Measurements from ENCODE around the gene UBE2H.

The UBE2H gene

GRCh38 chr7:129884495-129884894 lies 68.3 kb downstream of the UBE2H start:
- DNase-seq (ENCODE audit: extremely low spot score), result no peak
- ChIA-PET POLR2A (no interaction called here), CTCF (no interaction called here)
- TF ChIP-seq LEF1 (IDR thresholded peaks at IDR 0.05; ENCODE audit: borderline replicate concordance) (no peak), ELF4 (IDR thresholded peaks at IDR 0.05) (no peak), SUZ12 (IDR thresholded peaks at IDR 0.05) (no peak), ARNT (IDR thresholded peaks at IDR 0.05) (no peak), FOXM1 (IDR thresholded peaks at IDR 0.05; ENCODE audit: borderline replicate concordance) (no peak), BHLHE40 (IDR thresholded peaks at IDR 0.05; ENCODE audit: borderline replicate concordance) (no peak), FOXA1 (IDR thresholded peaks at IDR 0.05) (no peak), SP1 (IDR thresholded peaks at IDR 0.05) (no peak), ZNF384 (IDR thresholded peaks at IDR 0.05) (no peak), TARDBP (IDR thresholded peaks at IDR 0.05) (no peak), PKNOX1 (IDR thresholded peaks at IDR 0.05) (no peak), L3MBTL2 (conservative IDR thresholded peaks at IDR 0.05) (no peak), HDGF (IDR thresholded peaks at IDR 0.05; ENCODE audit: borderline replicate concordance) (no peak), CTBP1 (IDR thresholded peaks at IDR 0.05; ENCODE audit: borderline replicate concordance) (no peak), NFRKB (IDR thresholded peaks at IDR 0.05) (no peak), FOXK2 (IDR thresholded peaks at IDR 0.05) (no peak)

GRCh38 chr7:129883151-129883550 lies 69.6 kb downstream of the UBE2H start:
- ChIA-PET CTCF (no interaction called here), POLR2A (no interaction called here)
- TF ChIP-seq ELF4 (IDR thresholded peaks at IDR 0.05), result no peak
- TF ChIP-seq PKNOX1 (IDR thresholded peaks at IDR 0.05), result no peak
- TF ChIP-seq NFRKB (IDR thresholded peaks at IDR 0.05), result no peak
- TF ChIP-seq L3MBTL2 (conservative IDR thresholded peaks at IDR 0.05), result no peak
- TF ChIP-seq BHLHE40 (IDR thresholded peaks at IDR 0.05; ENCODE audit: borderline replicate concordance), result no peak
- no peak for TF ChIP-seq HDGF (IDR thresholded peaks at IDR 0.05; ENCODE audit: borderline replicate concordance)
- no peak for TF ChIP-seq CTBP1 (IDR thresholded peaks at IDR 0.05; ENCODE audit: borderline replicate concordance)
- TF ChIP-seq FOXM1 (IDR thresholded peaks at IDR 0.05; ENCODE audit: borderline replicate concordance), result no peak
- no peak for TF ChIP-seq FOXA1 (IDR thresholded peaks at IDR 0.05)
- TF ChIP-seq SUZ12 (IDR thresholded peaks at IDR 0.05), result no peak
- no peak for TF ChIP-seq FOXK2 (IDR thresholded peaks at IDR 0.05)
- TF ChIP-seq ZNF384 (IDR thresholded peaks at IDR 0.05), result no peak
- TF ChIP-seq TARDBP (IDR thresholded peaks at IDR 0.05), result no peak
- TF ChIP-seq ARNT (IDR thresholded peaks at IDR 0.05), result no peak
- no peak for TF ChIP-seq SP1 (IDR thresholded peaks at IDR 0.05)
- DNase-seq (ENCODE audit: extremely low spot score), result no peak

GRCh38 chr7:129882531-129882930 lies 70.2 kb downstream of the UBE2H start:
- ChIA-PET POLR2A (no interaction called here), CTCF (no interaction called here)
- DNase-seq (ENCODE audit: extremely low spot score), result no peak
- TF ChIP-seq SUZ12 (IDR thresholded peaks at IDR 0.05), result no peak
- no peak for TF ChIP-seq HDGF (IDR thresholded peaks at IDR 0.05; ENCODE audit: borderline replicate concordance)
- TF ChIP-seq ELF4 (IDR thresholded peaks at IDR 0.05), result no peak
- TF ChIP-seq FOXA1 (IDR thresholded peaks at IDR 0.05), result no peak
- no peak for TF ChIP-seq FOXM1 (IDR thresholded peaks at IDR 0.05; ENCODE audit: borderline replicate concordance)

GRCh38 chr7:129877146-129877792 lies 75.5 kb downstream of the UBE2H start:
- ChIA-PET POLR2A (no interaction called here), CTCF (no interaction called here)
- TF ChIP-seq ELF4 (IDR thresholded peaks at IDR 0.05) (no peak), BHLHE40 (IDR thresholded peaks at IDR 0.05; ENCODE audit: borderline replicate concordance) (no peak), TARDBP (IDR thresholded peaks at IDR 0.05) (no peak), FOXA1 (IDR thresholded peaks at IDR 0.05) (no peak), FOXM1 (IDR thresholded peaks at IDR 0.05; ENCODE audit: borderline replicate concordance) (no peak), SP1 (IDR thresholded peaks at IDR 0.05) (no peak), LEF1 (IDR thresholded peaks at IDR 0.05; ENCODE audit: borderline replicate concordance) (no peak), ARNT (IDR thresholded peaks at IDR 0.05) (no peak), L3MBTL2 (conservative IDR thresholded peaks at IDR 0.05) (no peak), FOXK2 (IDR thresholded peaks at IDR 0.05) (no peak), NFRKB (IDR thresholded peaks at IDR 0.05) (no peak), ZNF384 (IDR thresholded peaks at IDR 0.05) (no peak), SUZ12 (IDR thresholded peaks at IDR 0.05) (no peak), CTBP1 (IDR thresholded peaks at IDR 0.05; ENCODE audit: borderline replicate concordance) (no peak)
- DNase-seq (ENCODE audit: extremely low spot score), result no peak

GRCh38 chr7:129875745-129876411 lies 76.9 kb downstream of the UBE2H start:
- CTCF ChIA-PET, result no interaction called here
- POLR2A ChIA-PET, result no interaction called here
- no peak for TF ChIP-seq FOXM1 (IDR thresholded peaks at IDR 0.05; ENCODE audit: borderline replicate concordance)
- TF ChIP-seq CTBP1 (IDR thresholded peaks at IDR 0.05; ENCODE audit: borderline replicate concordance), result no peak
- no peak for TF ChIP-seq HDGF (IDR thresholded peaks at IDR 0.05; ENCODE audit: borderline replicate concordance)
- DNase-seq (ENCODE audit: extremely low spot score), result no peak

GRCh38 chr7:129875160-129875559 lies 77.6 kb downstream of the UBE2H start:
- POLR2A ChIA-PET, result no interaction called here
- CTCF ChIA-PET, result no interaction called here
- DNase-seq (ENCODE audit: extremely low spot score), result no peak
- no peak for TF ChIP-seq ARNT (IDR thresholded peaks at IDR 0.05)
- no peak for TF ChIP-seq LEF1 (IDR thresholded peaks at IDR 0.05; ENCODE audit: borderline replicate concordance)
- TF ChIP-seq TARDBP (IDR thresholded peaks at IDR 0.05), result no peak
- no peak for TF ChIP-seq SUZ12 (IDR thresholded peaks at IDR 0.05)

GRCh38 chr7:129874722-129875121 lies 78.0 kb downstream of the UBE2H start:
- CTCF ChIA-PET, result no interaction called here
- POLR2A ChIA-PET, result no interaction called here

More at GRCh38 chr7:129874722-129875121, 78.0 kb downstream of the UBE2H start:
- TF ChIP-seq ELF4 (IDR thresholded peaks at IDR 0.05) (no peak), ZNF384 (IDR thresholded peaks at IDR 0.05) (no peak), PKNOX1 (IDR thresholded peaks at IDR 0.05) (no peak), LEF1 (IDR thresholded peaks at IDR 0.05; ENCODE audit: borderline replicate concordance) (no peak), BHLHE40 (IDR thresholded peaks at IDR 0.05; ENCODE audit: borderline replicate concordance) (no peak), HDGF (IDR thresholded peaks at IDR 0.05; ENCODE audit: borderline replicate concordance) (no peak), ARNT (IDR thresholded peaks at IDR 0.05) (no peak), TARDBP (IDR thresholded peaks at IDR 0.05) (no peak), FOXA1 (IDR thresholded peaks at IDR 0.05) (no peak), L3MBTL2 (conservative IDR thresholded peaks at IDR 0.05) (no peak), FOXM1 (IDR thresholded peaks at IDR 0.05; ENCODE audit: borderline replicate concordance) (no peak), FOXK2 (IDR thresholded peaks at IDR 0.05) (no peak), SUZ12 (IDR thresholded peaks at IDR 0.05) (no peak), SP1 (IDR thresholded peaks at IDR 0.05) (no peak), NFRKB (IDR thresholded peaks at IDR 0.05) (no peak), CTBP1 (IDR thresholded peaks at IDR 0.05; ENCODE audit: borderline replicate concordance) (no peak)
- no peak for DNase-seq (ENCODE audit: extremely low spot score)
